HG03135 (cell line): ENCODE measurements around the gene MEOX1.
"Not testable (repeated sequence)": the region's sequence is repeated elsewhere in the genome, so short reads cannot be mapped to it uniquely, and the experiment has no call there.

Experiments used
- ATAC-seq: cut with Tn5 transposase; IDR thresholded peaks from one replicate; pipeline ENCODE4 v1.9.1; 2021; ENCODE audit warnings: mild to moderate bottlenecking, moderate library complexity; ENCODE audit not compliant: unreplicated experiment

The MEOX1 gene

DNA sequence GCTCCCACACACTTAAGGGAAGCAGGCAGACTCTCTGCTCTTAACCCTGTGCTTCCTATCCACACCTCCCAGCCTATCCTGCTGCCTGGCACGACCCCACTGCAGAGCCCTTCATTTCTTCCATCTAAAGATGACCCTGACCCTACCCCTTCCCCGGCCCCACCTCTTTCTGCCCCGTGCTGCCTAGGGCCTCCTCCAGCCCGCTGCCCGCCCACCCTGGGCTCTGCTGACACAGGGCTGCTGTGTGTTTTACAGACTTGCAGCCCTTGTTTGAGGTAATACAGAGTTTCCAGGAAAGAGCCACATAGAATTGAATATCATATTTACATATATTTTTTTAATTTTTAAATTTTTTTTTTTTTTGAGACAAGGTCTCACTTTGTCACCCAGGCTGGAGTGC lies 42.0 kb downstream of the MEOX1 start:
- no peak for ATAC-seq

DNA sequence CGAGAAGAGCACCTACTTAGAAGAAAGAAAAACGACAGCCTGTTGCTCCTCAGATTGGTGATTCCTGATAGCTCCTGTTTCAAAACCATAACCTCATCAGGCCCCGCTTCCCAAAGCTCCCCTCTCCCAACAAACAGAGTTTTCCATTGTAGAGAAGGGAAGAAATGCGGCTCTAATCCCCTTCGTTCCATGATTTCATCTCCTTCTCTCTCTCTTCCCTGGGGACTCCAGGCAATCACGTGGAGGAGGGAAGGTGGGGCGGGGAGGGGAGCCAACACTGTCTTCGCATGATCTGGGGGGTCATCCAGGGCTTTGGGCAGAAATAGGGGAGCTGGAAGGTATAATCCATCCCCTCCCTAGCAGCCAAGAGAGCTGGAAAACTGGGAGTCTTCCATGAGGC lies 43.4 kb downstream of the MEOX1 start:
- no peak for ATAC-seq

DNA sequence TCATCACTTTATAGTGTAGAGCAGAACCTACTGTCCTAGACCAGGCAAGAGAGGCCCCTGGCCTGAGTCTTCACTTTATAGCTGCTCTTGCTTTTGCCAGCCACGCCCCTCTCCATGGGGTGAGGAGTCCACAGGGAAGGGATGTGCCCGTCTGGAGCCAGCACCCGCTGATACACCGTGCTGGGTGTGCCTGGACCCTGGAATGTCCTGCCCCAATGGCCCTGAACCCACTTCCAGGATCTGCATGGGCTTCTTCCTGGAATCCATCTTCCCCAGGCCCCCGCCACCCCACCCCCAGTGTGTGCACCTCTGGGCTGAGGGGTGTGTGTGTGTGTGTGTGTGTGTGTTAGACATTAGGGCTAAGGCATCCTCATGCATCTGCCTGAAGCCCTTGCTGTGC lies 44.9 kb downstream of the MEOX1 start:
- ATAC-seq, result no peak

DNA sequence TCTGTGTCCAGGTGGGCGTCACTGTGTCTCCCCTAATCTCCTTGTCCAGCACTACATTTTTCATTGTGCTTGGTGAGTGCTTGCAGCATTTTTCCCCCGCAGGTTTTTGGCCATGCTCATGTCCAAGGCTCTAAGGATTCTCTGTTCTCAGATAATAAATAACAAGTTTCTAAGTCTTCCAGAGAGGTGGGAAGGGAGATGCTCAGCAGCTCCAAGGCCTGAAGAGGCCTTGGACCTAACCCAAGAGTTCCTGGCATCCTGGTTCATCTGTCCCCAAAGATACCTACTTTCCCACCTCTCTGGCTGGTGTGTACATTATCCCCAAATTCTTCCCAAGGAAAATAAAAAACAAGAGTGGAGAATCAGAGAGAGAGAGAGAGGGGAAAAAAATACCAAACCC lies 45.3 kb downstream of the MEOX1 start:
- ATAC-seq, result no peak

DNA sequence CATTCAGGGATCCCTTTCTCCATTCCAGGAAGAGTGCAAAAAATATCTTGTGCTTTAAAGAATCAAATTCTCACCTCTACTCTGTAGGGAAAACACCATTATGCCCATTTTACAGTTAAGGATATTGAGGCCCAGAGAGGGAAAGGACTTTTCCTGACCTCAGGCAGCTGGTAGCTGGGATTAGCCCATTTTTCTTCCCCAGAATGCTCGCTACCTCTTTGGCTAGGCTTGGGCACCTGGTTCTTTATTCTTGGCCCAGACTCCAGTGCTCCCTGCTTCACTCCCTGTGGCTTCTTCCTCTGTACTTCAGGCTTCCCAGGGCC lies 45.7 kb downstream of the MEOX1 start:
- ATAC-seq, result no peak

DNA sequence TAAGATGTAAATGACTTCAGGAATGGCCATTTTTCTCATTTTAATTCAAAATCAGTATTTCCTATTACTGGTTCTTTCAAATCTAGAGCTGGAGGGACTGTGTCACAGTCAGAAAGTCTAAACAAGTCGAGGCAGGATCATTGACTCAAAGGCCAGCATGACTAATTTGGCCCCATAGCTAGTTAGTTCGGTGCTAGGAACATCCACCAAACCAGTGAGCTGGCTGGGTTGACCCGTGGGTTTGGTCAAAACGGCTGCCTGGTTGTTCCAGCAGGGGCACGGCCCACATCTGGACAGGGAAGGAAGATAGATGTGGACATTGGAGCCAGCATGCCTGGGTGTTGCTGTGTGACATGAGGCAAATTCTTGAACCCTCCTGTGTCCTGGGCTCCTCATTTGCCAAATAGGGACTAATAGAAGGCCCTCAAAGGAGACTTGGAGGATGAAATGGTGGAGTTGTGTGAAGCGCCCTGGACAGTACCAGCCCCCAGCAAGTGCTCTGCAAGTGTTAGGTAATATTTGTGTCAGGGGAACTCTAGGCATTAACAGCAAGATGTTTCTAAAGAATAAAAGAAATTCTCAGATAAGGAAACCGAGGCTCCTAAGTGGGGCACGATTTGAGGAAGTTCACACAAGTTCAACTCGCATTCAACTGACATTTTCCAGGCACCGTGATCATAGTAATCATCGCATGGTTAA lies 46.2 kb downstream of the MEOX1 start:
- no peak for ATAC-seq

DNA sequence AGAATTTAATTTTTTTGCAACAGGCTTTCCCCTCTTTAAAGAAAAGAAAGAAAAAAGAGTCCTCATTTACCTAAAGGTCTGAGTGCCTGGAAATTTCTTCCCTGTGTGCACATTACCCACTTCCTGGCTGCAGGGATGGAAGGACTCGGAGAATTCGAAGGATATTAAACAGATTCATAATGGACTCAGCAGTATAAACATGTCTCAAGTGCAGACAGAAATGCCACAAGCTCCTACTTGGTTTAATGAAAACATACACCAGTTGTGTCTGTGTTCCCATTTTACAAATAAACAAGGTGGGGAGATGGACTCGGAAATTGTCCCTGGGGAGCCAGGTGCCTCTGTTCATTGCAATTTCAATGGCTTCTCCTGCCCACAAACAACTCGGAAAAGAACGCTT lies 47.2 kb downstream of the MEOX1 start:
- no peak for ATAC-seq

DNA sequence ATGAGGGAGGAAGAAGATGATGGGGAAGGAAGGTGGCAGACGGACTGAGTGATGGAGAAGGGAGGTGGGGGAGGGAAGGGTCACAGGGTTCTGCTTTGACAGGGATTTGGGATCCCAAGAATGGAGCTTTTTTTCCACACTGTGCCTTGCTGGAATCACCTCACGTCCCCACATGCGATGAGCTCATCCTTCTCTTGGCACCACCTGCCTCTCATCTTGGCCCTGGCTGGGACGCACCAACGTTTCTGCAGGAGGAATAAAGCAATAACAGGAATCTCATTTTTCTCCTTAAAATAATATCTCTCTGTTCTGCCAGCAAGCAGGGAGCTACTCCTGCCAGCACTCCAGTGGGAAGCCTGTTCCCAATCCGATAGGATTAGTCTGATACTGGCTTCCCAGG lies 47.8 kb downstream of the MEOX1 start:
- no peak for ATAC-seq

DNA sequence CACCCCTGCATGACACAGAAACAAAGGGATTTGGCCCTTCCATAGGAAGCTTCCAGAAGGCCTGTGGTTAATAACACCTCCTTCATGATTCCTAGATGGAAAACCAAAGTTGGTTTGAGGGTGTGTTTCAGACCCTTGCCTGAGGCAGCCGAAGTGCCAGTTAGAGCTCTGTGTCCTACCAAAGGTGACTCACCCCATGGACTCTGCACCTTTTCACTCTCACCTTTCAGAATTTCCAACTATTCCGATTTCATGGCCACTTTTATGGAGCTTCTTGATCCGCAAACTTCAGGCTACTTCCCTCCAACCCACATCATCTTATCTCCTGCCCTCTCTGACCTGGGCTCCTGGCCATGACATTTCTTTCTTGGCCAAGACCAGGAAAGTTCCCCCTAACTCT lies 49.2 kb downstream of the MEOX1 start:
- no peak for ATAC-seq

DNA sequence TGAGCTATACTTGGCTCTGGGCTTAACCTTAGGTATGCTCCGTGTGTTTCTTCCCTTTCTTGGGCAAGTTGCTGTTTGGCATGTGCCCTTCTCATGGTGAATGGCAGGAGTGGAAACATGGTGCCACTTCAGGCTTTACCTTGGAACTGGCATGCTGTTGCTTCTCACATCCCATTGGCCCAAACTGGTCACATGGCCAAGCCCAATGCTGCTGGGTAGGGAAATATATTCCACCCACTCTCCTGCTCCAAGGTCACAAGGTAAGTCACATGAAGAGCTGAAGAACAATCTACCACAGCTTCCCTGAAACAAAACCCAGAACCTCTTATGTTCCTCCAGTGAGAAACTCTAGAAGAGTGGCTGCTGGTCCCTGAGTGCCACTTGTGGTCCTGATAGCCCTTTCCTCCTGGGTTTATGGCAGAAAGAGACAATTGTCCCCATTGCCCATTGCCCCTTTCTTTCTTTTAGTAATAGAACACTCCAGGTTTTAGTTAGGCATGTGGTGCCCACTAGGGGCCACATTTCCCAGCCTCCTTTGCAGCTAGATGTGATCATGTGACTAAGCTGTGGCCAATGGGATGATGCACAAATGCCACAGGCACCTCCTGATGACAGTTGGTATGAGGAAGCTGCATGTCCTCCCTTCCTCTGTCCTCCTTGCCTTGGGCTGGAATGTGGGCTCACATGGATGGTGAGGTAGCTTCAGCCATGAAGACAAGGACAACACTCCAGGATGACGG lies 50.3 kb downstream of the MEOX1 start:
- no peak for ATAC-seq

DNA sequence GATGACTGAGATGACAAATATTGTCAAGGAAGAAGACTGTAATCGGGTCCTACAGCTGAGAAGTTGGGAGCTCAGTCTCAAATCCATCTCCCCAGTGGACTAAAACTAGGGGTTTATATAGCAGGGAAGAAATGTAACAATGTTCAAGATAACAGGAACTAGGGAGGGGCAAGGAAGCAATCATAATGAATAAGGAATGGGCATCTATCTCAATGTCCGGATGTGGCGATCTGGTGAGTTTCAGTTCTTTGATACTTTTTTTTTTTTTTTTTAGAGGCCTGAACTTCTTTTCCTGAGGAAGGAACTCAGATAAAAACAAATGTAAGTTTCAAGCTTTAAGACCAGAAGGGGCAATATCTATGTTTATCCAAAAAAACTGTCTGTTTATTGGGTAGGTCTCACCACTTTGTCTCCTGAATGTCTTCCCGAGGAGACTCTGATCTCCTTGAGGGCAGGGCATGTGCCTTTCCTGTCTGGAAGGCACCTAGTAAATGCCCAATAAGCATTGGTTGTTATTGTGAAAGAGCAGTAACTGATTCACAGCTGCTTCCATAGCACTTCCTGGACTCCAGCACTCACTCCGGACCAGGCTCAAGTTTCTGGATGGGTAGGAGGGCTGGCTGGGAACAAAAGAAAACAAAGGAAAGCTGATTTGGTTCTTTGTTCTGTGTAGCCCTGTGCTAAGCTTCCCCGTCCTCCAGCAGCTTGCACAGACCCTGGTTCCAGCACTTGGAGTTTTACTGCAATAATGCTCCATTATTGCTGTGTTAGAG lies 51.9 kb downstream of the MEOX1 start:
- no peak for ATAC-seq

DNA sequence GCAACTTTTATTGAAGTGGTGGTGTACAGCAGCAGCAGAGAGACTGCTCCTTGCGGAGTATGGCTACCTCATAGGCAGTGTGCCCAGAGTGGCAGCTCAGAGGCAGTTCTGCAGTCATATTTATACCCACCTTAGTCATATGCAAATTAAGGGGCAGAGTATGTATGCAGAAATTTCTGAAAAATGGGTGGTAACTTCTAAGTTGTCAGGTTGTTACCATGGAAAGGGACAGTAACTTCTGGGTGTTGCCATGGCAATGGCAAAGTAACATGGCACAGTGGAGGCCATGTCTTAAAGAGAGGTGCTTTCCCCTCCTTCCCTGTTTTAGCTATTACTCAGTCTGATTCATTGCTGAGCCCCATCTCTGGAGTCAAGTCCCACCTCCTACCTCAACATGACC lies 53.4 kb downstream of the MEOX1 start:
- no peak for ATAC-seq

DNA sequence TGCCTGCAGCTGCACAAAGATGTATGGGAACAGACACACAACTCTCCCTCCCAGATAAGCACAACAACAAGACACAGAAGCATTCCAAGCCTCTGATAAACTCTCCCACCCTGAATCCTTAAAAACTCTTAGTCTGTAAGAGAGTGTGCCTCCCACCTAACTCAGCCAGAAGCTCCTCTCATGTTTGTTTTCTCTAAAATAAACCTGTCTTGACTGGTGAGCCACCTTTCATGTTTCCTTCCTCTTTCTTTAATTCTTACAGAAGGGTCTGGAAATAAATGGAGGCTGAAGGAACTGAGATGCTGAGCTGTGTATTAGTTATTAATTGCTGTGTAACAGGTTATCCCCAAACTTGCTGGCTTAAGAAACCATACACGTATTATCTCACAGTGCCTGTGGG lies 57.2 kb downstream of the MEOX1 start:
- no peak for ATAC-seq

DNA sequence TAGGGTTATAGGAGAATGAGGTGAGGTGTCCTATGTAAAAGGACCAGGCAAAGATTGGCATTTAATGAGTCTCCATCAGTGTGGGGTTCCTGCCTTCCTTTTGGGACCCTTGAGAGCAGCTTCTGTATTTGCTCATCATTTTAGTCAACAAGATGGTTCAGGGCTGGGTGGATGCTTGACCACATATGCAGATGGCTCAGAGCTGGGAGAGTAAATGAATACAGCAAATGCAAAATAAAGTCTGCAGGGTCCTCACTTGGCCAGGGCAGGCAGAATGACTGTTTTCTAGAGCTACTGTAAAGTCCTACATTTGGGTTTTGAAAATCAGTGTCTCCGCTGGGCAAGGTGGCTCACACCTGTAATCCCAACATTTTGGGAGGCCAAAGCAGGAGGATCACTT lies 58.4 kb downstream of the MEOX1 start:
- no peak for ATAC-seq

DNA sequence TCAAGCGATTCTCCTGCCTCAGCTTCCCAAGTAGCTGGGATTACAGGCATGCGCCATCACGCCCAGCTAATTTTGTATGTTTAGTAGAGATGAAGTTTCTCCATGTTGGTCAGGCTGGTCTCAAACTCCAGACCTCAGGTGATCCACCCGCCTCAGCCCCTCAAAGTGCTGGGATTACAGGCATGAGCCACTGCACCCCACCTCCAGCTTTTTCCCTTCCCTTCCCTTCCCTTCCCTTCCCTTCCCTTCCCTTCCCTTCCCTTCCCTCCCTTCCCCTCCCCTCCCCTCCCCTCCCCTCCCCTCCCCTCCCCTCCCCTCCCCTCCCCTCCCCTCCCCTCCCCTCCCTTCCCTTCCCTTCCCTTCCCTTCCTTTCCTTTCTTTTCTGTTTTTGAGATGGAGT lies 59.2 kb downstream of the MEOX1 start:
- ATAC-seq, result not testable (repeated sequence)

DNA sequence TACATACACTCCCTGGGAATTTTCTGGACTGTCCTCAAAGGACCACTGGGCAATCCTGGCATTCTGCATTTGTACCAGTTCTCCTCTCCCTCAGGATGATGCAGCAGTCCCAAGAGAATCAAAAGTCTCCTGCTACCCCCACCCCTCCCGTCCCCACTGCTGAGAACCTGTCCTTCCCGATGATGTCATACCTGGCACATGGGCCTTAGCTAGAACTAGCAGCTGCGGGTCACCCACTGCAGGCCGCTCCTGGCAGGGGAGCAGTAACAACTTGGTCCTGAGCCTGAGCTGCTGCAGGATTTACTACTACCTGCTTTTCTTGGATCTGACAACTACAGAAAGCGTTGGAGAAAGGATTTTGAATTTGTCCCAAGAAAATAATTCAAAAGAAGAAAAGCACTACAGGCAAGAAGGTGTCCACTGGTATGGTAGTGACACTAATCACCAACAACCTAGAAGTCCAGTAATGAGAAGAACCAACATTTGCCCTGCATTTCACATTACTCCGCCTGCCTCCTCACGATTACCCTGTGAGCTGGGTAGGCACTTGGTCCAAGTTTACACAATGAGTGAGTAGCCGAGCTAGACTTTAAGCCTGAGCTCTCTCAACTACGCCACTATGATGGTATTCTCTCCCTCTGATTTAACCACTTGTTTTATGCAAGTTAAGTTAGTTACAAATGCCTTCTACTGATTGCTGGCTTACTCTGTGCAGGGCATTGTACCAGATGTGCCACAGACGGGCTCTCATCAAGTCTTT lies 60.3 kb downstream of the MEOX1 start:
- no peak for ATAC-seq

DNA sequence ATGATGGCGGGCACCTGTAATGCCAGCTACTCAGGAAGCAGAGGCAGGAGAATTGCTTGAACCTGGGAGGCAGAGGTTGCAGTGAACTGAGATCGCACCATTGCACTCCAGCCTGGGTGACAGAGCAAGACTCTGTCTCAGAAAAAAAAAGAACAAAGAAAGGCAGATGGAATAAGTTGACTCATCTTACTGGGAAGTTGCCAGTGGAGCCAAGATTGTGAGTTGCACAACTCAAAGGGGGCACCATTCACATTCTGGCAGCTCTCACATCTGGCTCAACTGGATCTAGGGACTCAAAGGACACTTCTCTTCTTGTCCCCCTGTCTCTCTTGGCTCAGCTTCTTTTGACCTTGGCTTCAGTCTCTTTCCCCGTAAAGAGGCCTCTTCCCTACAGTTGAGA lies 61.9 kb downstream of the MEOX1 start:
- ATAC-seq, result no peak

DNA sequence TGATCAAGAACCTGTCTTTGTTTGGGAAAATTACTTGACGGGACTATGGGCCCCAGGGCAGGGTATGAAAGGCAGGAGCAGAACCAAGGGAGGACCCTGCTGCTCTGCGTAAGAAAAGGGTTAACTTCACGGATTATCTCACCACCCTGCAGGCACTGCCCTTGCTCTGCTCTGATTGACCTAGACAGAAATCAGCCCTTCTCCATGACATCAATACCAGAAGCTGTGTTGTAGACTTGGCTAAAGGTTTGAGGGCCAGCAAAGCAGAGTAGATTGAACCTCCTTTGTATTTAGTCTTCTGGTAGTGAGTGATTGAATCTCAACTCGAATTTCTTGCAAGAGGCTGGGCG lies 62.7 kb downstream of the MEOX1 start:
- ATAC-seq, result no peak

DNA sequence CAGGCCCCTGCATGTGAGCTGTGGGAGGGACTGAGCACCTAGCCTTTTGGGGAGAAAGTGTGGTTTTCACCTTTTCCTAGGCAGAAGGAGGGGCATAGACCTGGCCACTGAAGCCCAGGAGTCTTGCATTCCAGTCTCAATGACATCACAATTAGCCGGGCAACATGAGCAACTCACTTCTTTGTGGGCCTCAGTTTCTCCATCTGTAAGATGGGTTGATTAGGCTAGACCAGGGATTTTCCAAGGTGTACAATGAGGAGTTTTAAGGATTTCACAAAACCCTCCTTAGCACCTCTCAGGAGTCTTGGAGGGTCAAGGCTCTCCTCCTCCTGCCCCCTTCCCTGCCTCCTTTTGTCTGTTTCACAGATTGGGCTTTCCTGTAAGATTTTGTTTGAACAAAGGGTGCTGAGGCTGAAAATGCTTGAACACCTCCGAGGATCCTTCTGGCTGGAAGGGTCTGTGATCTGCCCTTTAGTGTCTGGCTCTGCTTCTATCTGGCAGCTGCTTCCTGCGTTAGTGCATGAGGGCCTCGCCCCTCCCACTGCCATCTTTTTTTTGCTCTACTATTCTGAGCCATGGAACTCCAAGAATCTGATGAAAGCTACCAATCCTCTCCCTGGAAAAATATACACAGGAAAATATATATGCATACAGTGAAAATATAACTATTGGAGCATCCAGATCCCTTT lies 63.2 kb downstream of the MEOX1 start:
- ATAC-seq, result no peak

DNA sequence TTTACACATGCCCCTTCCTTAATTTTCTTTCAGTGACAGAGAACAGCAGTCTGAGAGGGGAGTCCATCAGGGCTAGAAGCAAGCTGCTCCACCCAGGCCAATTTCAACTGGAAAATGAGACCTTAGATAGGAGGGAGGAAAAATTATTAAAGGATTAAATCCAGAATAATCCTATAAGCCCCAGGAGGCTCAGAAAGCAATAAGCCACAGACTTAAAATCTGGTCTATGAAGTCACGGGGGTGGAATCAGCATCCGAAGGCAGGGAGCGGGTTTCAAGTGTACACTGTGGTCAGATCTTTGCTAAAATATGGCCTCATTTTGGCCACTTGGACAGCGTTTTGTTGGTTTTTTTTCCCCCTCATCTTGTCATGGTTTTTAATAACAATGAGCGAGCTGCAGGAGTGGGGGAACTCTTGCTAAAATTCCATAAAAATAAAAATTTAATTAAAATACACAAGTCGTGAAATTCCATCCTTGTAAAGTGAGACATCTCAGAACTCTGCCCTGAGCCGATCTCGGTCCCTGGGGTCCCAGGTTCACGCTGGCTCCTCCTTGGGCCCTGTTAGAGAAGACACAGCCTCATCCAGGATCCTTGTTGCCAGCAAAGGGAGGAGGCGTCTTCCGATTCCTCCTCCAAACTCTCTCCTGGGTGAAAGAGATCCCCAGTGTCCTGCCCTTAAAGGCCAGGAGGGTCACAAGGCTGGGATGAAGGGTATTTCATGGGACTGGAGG lies 63.9 kb downstream of the MEOX1 start:
- ATAC-seq, result no peak
